Small intestine (tissue), 7 donors: ENCODE data around the gene PYROXD2. TPM values are rescaled to one million over a fixed set of nuclear protein-coding genes. Genes with fewer than 3 reads are reported as not detected.
"Not testable (repeated sequence)": the region's sequence is repeated elsewhere in the genome, so short reads cannot be mapped to it uniquely, and the experiment has no call there.

ENCODE experiments used
- DNase-seq, 2 donors: peaks; one replicate each; pipeline versions ENCODE4 v3.0.0 to v3.0.0-alpha.2; 2013
- FAIRE-seq: peaks from 2 replicates; lab custom pipeline; 2012; peaks lifted over from hg19 to GRCh38; lab: Jason Lieb, UNC
- H3K27ac ChIP-seq, 3 donors: one replicate each; pipeline ENCODE4 v1.5.1; 2013; ENCODE audit warnings: low read length in 2 of 3, mild to moderate bottlenecking in 2 of 3, control low read depth in 1 of 3, inconsistent platforms in 1 of 3, low read depth in 1 of 3, moderate library complexity in 1 of 3
- H3K27me3 ChIP-seq, 3 donors: one replicate each; pipeline ENCODE4 v1.6.1; 2013; ENCODE audit warnings: low read length in 3 of 3, inconsistent platforms in 1 of 3; ENCODE audit not compliant: control insufficient read depth in 3 of 3, insufficient read depth in 3 of 3
- H3K36me3 ChIP-seq, 3 donors: one replicate each; pipeline ENCODE4 v1.6.1; 2013; ENCODE audit warnings: low read length in 3 of 3, inconsistent platforms in 1 of 3, low read depth in 1 of 3, mild to moderate bottlenecking in 1 of 3, moderate library complexity in 1 of 3; ENCODE audit not compliant: control insufficient read depth in 3 of 3, insufficient read depth in 2 of 3
- H3K4me1 ChIP-seq, 3 donors: one replicate each; pipeline ENCODE4 v1.6.1; 2013; ENCODE audit warnings: low read length in 2 of 3, inconsistent platforms in 1 of 3, low read depth in 1 of 3, mild to moderate bottlenecking in 1 of 3, moderate library complexity in 1 of 3; ENCODE audit not compliant: control insufficient read depth in 3 of 3, insufficient read depth in 2 of 3
- H3K4me3 ChIP-seq, 3 donors: one replicate each; pipeline ENCODE4 v1.5.1; 2013; ENCODE audit warnings: low read length in 3 of 3, control low read depth in 1 of 3, inconsistent platforms in 1 of 3, low read depth in 1 of 3, mild to moderate bottlenecking in 1 of 3, moderate library complexity in 1 of 3
- H3K9me3 ChIP-seq, 2 donors: one replicate each; pipeline ENCODE4 v1.6.1; 2013; ENCODE audit warnings: low read depth in 1 of 2, low read length in 1 of 2; ENCODE audit not compliant: control insufficient read depth in 2 of 2, insufficient read depth in 1 of 2
- WGBS, 3 donors: extraction: QIAGEN DNeasy Blood & Tissue Kit; methylation state at CpG; one replicate each; pipeline ENCODE4 v1.1.7; 2013; 5-methylcytosine and 5-hydroxymethylcytosine counted together
- polyA plus RNA-seq, 4 donors: library from polyadenylated mRNA; stranded (reverse) in 3 of 4; unstranded in 1 of 4; fragments of 200-250 nt in 3 of 4; fragments of 120-200 nt in 1 of 4; gene quantifications; one replicate each; pipeline versions ENCODE4 v1.2.1 to v1.2.3, GENCODE V29; 2013
- donor health status: healthy with polysubstance abuse.
- donor health status: control.
- donor health status: control.
- donor health status: Bipolar disorder and iron deficiency.
- donor health status: healthy.

Gene PYROXD2
- polyA plus RNA-seq, 4 donors, result 2.7 to 12.2 (median 5.9) TPM

GRCh38 chr10:98384531-98385133 is 30.4 kb downstream of the PYROXD2 start:
- no peak for FAIRE-seq

GRCh38 chr10:98383869-98384268 is 31.1 kb downstream of the PYROXD2 start:
- no peaks in the 10 kb centered on the region for H3K4me1 ChIP-seq
- H3K27ac ChIP-seq, result no peak overlapping the region
- 91 to 94% (median 92%) methylated on average over 6 of the region's 6 CpGs for WGBS, 3 donors
- peaks cover 0 to 29% (median 0%) of the 10 kb centered on the region in 3 donors for H3K36me3 ChIP-seq
- H3K4me3 ChIP-seq, result no peak overlapping the region
- H3K9me3 ChIP-seq, result no peaks in the 10 kb centered on the region
- DNase-seq (no peak), FAIRE-seq (no peak)
- H3K27me3 ChIP-seq, result no peaks in the 10 kb centered on the region

More at GRCh38 chr10:98384531-98385133, 30.4 kb downstream of the PYROXD2 start:
- H3K4me1 ChIP-seq, result no peaks in the 10 kb centered on the region
- H3K4me3 ChIP-seq, result no peak overlapping the region
- no peak overlapping the region for H3K27ac ChIP-seq
- H3K9me3 ChIP-seq, result no peaks in the 10 kb centered on the region
- H3K27me3 ChIP-seq, result no peaks in the 10 kb centered on the region
- no peak for DNase-seq
- 92 to 97% (median 95%) methylated on average over 9 of the region's 9 CpGs for WGBS, 3 donors
- H3K36me3 ChIP-seq, result peaks cover 0 to 29% (median 0%) of the 10 kb centered on the region in 3 donors

GRCh38 chr10:98383134-98383667 is 31.8 kb downstream of the PYROXD2 start:
- H3K36me3 ChIP-seq, result peaks cover 0 to 29% (median 0%) of the 10 kb centered on the region in 3 donors
- WGBS, 3 donors, result 91 to 93% (median 92%) methylated on average over 7 of the region's 7 CpGs
- H3K27ac ChIP-seq, DNase-seq, H3K4me1 ChIP-seq, FAIRE-seq, H3K9me3 ChIP-seq, H3K27me3 ChIP-seq, H3K4me3 ChIP-seq: not testable (repeated sequence)

- Histone ChIP-seq H3K4me1 (no peaks in the 10 kb centered on the region), H3K9me3 (peaks cover 0 to under 1% of the 10 kb centered on the region in 2 donors), H3K36me3 (peaks cover 0 to 28% (median 0%) of the 10 kb centered on the region in 3 donors), H3K4me3 (no peak overlapping the region), H3K27me3 (no peaks in the 10 kb centered on the region), H3K27ac (no peak overlapping the region)
- DNase-seq (no peak), FAIRE-seq (no peak)
- WGBS, 3 donors, result 82 to 87% (median 84%) methylated on average over 5 of the region's 5 CpGs
Measured at GRCh38 chr10:98382691-98383101, 32.3 kb downstream of the PYROXD2 start.

- Histone ChIP-seq H3K4me3 (no peak overlapping the region), H3K9me3 (peaks cover 0 to 8% of the 10 kb centered on the region in 2 donors), H3K27me3 (no peaks in the 10 kb centered on the region), H3K4me1 (no peaks in the 10 kb centered on the region), H3K36me3 (peaks cover 0 to 22% (median 0%) of the 10 kb centered on the region in 3 donors), H3K27ac (no peak overlapping the region)
- 87 to 91% (median 88%) methylated on average over 8 of the region's 8 CpGs for WGBS, 3 donors
- FAIRE-seq (no peak), DNase-seq (no peak)
Measured at GRCh38 chr10:98380493-98381339, 34.3 kb downstream of the PYROXD2 start.

GRCh38 chr10:98378722-98379121 is 36.3 kb downstream of the PYROXD2 start:
- no peak for DNase-seq
- Histone ChIP-seq H3K9me3 (peaks cover 0 to 8% of the 10 kb centered on the region in 2 donors), H3K4me1 (no peaks in the 10 kb centered on the region), H3K27me3 (no peaks in the 10 kb centered on the region), H3K4me3 (no peak overlapping the region), H3K36me3 (peaks cover 0 to 11% (median 0%) of the 10 kb centered on the region in 3 donors), H3K27ac (no peak overlapping the region)
- FAIRE-seq, result no peak
- WGBS, 3 donors, result 92 to 97% (median 95%) methylated on average over 4 of the region's 4 CpGs

- Histone ChIP-seq H3K4me3 (no peak overlapping the region), H3K4me1 (no peaks in the 10 kb centered on the region), H3K36me3 (peaks cover 0 to 6% (median 0%) of the 10 kb centered on the region in 3 donors), H3K27ac (no peak overlapping the region), H3K27me3 (no peaks in the 10 kb centered on the region), H3K9me3 (peaks cover 0 to 8% of the 10 kb centered on the region in 2 donors)
- 94 to 98% (median 98%) methylated on average over 3 of the region's 3 CpGs for WGBS, 3 donors
- no peak for DNase-seq
- FAIRE-seq, result no peak
Measured at GRCh38 chr10:98377536-98377935, 37.4 kb downstream of the PYROXD2 start.

GRCh38 chr10:98377001-98377400 is 38.0 kb downstream of the PYROXD2 start:
- WGBS, 3 donors, result 87 to 90% (median 88%) methylated on average over 2 of the region's 2 CpGs
- H3K27ac ChIP-seq, result no peak overlapping the region
- peaks cover 0 to 5% (median 0%) of the 10 kb centered on the region in 3 donors for H3K36me3 ChIP-seq
- no peaks in the 10 kb centered on the region for H3K4me1 ChIP-seq
- no peaks in the 10 kb centered on the region for H3K27me3 ChIP-seq
- DNase-seq (no peak), FAIRE-seq (no peak)
- H3K9me3 ChIP-seq, result peaks cover 0 to 8% of the 10 kb centered on the region in 2 donors
- no peak overlapping the region for H3K4me3 ChIP-seq
